GM18502 (cell line): ENCODE data around the gene SMYD3.

ENCODE experiments used
- ATAC-seq: cut with Tn5 transposase; IDR thresholded peaks from one replicate; pipeline ENCODE4 v1.9.1; 2021; ENCODE audit warnings: mild to moderate bottlenecking; ENCODE audit not compliant: unreplicated experiment, poor library complexity

The SMYD3 gene

DNA sequence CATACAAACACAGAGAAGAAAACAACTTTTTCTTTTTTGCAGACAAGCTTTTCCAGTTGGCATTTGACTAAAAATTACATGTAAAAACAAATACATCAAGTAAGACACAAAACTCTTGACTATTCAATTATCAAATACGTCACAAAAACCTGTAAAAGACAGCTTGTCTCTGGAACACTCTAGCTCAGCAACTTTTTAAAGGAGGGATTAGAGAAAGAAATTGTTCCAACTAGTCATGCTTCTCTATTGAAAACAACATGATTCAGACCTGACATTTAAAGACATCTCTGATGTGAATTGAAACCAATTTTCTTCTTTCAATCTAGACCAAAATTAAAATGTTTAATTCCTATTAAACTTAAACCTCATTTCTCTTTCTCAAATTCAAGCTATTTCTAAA lies 30.3 kb downstream of the SMYD3 start:
- ATAC-seq: no peak

- ATAC-seq: no peak
Observed at GRCh38 chr1:246471688-246472087, 35.4 kb downstream of the SMYD3 start.

GRCh38 chr1:246470585-246470984 lies 36.5 kb downstream of the SMYD3 start:
- no peak for ATAC-seq

DNA sequence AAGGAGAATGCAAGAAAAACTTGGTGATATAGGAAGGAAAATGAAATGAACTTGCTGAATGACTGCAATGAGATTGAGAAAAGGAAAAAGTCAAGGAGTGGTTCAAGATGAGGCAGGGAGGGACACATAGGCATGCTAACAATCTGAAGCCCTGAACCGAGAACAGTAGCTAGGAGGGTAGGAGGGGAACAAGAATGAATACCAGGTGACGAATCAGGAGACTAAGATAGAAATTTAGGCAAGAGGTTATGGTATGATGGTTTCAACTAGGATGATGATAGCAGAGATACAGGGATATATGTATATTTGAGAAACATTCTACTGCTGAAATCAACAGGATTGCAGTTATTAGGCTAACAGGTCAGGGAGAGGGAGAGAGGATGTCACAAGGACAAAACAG lies 44.1 kb downstream of the SMYD3 start:
- ATAC-seq: no peak

GRCh38 chr1:246460406-246460805 lies 46.7 kb downstream of the SMYD3 start:
- no peak for ATAC-seq

DNA sequence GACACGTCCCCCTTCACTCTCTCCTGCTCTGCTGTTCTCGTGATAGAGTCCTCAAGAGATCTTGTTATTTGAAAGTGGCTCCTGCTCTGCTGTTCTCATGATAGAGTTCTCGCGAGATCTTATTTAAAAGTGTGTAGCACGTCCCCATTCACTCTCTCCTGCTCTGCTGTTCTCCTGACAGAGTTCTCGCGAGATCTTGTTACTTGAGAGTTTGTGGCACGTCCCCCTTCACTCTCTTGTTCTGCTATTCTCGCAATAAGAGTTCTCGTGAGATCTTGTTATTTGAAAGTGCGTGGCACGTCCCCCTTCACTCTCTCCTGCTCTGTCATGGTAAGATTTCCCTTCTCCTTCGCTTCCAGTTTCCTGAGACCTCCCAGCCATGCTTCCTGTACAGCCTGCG lies 47.9 kb downstream of the SMYD3 start:
- ATAC-seq: no peak

GRCh38 chr1:246455476-246455875 lies 51.6 kb downstream of the SMYD3 start:
- no peak for ATAC-seq

DNA sequence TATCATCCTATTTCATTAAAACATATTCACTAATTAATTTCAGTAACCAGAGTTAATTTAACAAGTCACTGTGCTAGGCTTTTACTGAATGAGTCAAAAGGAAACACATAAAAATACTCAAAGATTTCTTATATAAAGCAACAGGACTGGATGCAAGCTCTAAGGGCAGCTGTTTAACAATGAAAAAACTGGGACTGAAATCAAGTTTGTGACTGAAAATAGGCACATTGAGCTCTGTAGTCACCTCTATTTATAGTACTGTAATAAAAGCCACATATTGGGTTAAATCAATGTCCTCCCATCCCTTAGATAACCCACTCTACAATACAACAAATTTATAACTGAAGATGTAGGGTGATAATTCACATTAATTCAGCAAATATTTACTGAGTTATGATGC lies 52.4 kb downstream of the SMYD3 start:
- ATAC-seq: no peak

DNA sequence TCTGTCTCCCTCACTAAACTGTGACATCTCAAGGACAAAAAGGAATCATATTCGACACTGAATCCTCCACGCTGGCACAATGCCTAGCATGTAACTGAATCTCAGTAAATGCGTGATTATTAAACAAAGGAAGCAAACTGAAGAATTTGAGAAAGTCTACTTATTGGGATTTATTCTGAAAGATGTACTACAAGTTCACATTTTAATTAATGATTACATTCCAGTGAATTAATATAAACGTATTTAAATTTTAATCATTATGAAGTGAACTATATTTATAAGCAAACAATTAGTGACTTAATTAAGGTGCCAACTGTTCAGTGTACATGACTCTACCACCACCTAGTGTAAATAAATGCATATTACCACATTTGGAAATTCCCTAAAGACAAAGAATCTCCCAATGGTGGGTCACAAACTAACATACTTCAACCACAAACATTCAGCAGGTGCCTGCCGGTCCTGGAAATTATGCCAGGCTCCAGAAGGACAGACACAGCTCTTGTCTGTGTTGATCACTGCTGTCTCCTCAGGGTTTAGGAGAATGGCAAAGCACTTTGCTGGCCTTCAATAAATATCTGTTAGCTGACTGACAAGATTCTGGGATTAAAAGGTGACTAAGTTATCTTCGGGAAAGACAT lies 56.3 kb downstream of the SMYD3 start:
- ATAC-seq: peak; percentile 56

GRCh38 chr1:246448373-246448772 lies 58.7 kb downstream of the SMYD3 start:
- ATAC-seq: no peak

- ATAC-seq: no peak
Observed at GRCh38 chr1:246447501-246447900, 59.6 kb downstream of the SMYD3 start.

GRCh38 chr1:246445503-246445902 lies 61.6 kb downstream of the SMYD3 start:
- no peak for ATAC-seq

DNA sequence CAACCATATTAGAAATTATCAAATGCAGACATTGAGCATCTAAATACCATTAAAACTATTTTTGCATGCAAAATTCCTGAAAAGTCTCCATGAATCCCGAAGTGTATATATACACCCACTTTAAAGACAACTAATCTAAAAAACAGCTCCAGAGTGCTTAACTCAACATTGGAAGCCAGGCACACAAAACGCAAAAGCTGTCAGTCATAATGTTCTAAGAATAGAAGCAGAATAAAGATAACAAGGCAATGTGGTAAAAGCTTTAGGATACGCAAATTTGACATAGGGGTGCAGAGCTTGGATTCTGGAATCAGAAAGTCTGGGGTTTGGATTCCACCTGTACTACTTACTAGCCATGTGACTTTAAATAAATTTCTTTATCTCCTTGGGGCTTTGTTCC lies 62.5 kb downstream of the SMYD3 start:
- no peak for ATAC-seq

DNA sequence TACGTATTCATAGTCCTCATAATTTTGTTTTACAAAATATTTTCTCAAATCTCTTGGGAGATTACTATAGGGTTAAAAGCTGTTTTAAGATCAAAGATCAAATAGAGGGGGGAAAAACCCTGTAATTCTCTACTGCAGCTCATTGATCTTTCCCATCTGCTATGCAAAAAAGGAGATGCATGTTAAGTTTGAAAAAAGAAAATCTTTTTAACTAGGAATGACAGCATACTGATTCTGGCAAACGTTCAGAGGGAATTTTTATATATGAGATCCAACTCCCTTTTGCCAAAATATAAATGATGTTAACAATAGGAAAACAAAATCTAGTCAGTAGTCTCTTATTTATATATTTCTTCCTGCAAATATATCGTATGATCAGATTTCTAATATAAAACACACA lies 69.1 kb downstream of the SMYD3 start:
- ATAC-seq: no peak

GRCh38 chr1:246435421-246436041 lies 71.5 kb downstream of the SMYD3 start:
- no peak for ATAC-seq

- no peak for ATAC-seq
Observed at GRCh38 chr1:246434335-246434734, 72.7 kb downstream of the SMYD3 start.

GRCh38 chr1:246428542-246429308 lies 78.4 kb downstream of the SMYD3 start:
- no peak for ATAC-seq

- ATAC-seq: no peak
Observed at GRCh38 chr1:246427611-246428010, 79.5 kb downstream of the SMYD3 start.

- ATAC-seq: no peak
Observed at GRCh38 chr1:246425895-246426294, 81.2 kb downstream of the SMYD3 start.

GRCh38 chr1:246425139-246425794 lies 81.8 kb downstream of the SMYD3 start:
- ATAC-seq: no peak

DNA sequence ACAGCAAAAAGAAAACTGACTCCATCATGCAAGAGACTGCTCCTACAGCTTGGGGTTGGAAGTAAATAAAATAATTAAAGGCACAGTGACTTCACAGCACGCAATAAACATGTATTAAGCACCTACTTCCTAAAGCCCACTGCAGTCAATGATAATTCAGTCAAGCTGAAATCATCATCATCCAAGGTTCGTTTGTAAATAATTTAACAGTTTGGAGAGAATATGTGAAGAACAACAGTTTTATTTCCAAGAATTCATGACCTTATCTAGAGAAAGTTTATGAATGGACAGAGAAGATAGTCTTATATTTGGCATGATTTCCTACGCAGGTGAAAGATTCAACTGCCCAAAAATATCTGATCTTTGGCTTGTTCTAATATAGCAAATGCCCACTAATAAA lies 86.8 kb downstream of the SMYD3 start:
- ATAC-seq: no peak
